Spinal cord (tissue), 10 donors: ENCODE results near the gene SLC22A3. TPM values are rescaled to one million over a fixed set of nuclear protein-coding genes. Genes with fewer than 3 reads are reported as not detected.
"Not testable (repeated sequence)": the region's sequence is repeated elsewhere in the genome, so short reads cannot be mapped to it uniquely, and the experiment has no call there.

Experiments
- DNase-seq, 6 donors: peaks; one replicate each; pipeline versions ENCODE4 v3.0.0 to v3.0.0-alpha.2; 2013 to 2015; ENCODE audit warnings: low spot score in 6 of 6, low read depth in 4 of 6
- H3K27ac ChIP-seq: one replicate; pipeline ENCODE4 v1.5.1; 2013; ENCODE audit warnings: low read depth, low read length, control low read depth
- H3K27me3 ChIP-seq: one replicate; pipeline ENCODE4 v1.6.1; 2013; ENCODE audit warnings: low read length; ENCODE audit not compliant: control insufficient read depth, insufficient read depth
- H3K36me3 ChIP-seq: one replicate; pipeline ENCODE4 v1.6.1; 2013; ENCODE audit warnings: low read length; ENCODE audit not compliant: control insufficient read depth, insufficient read depth
- H3K4me1 ChIP-seq: one replicate; pipeline ENCODE4 v1.6.1; 2013; ENCODE audit warnings: low read length; ENCODE audit not compliant: control insufficient read depth, insufficient read depth
- H3K4me3 ChIP-seq: one replicate; pipeline ENCODE4 v1.5.1; 2013; ENCODE audit warnings: low read depth, low read length, control low read depth
- H3K9me3 ChIP-seq: one replicate; pipeline ENCODE4 v1.6.1; 2013; ENCODE audit warnings: low read length; ENCODE audit not compliant: control insufficient read depth, insufficient read depth
- WGBS: methylation state at CpG from one replicate; pipeline ENCODE4 v1.1.5; 2013; ENCODE audit warnings: missing lambda C conversion rate; ENCODE audit not compliant: insufficient coverage; 5-methylcytosine and 5-hydroxymethylcytosine counted together
- polyA plus RNA-seq, 2 donors: library from polyadenylated mRNA; unstranded; fragments of 120-200 nt; gene quantifications; one replicate each; pipeline ENCODE4 v1.2.1, GENCODE V29; 2013; ENCODE audit not compliant: insufficient read length in 2 of 2
- total RNA-seq, 2 donors: library from RNA; depleted of rRNA in 1 of 2; stranded (reverse); fragments of 120-200 nt in 1 of 2; fragments of >200 nt in 1 of 2; gene quantifications; one replicate each; pipeline versions ENCODE4 v1.2.3 to v1.2.4, GENCODE V29; 2013 to 2014
- donor health status: healthy.

The SLC22A3 gene
- total and polyA plus RNA-seq, 4 donors, result 8.0 to 49.4 (median 16.7) TPM

DNA sequence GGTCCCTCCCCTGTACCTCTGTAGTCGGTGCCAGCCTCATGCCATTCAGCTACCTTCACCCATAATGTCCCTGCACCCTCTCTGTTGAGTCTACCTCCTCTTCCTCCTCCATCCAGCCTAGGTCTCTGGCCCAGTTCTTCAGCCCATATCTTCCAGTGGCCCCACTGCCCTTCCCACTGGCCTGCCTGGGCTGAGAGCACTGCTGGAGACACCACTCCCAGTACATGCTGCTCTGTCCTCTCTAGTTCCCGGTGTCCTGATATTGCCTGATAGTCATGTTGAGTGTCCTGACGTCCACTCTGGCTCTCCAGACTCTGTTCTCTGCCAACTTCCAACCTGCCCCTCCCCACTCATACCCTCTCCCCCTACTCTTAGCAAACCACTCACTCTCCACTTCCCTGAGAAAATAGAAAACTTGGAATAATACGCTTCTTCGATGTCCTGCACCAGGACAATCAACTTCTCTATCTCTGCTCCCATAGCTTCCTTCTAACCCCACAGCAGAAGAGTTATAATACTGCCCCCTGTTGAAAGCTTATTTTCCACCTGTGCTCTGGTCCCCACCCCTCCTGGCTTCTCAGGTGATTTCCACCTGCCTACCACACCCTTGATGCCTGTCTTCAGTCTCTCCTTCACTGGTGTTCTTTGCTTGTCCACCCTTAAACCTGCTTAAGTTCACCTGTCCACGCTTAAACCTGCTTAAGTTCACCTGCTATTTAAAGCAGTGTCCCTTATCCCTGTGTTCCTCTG, 19.8 kb downstream of the SLC22A3 start:
- no peak overlapping the region for H3K27ac ChIP-seq
- H3K4me3 ChIP-seq, result no peak overlapping the region
- no peaks in the 10 kb centered on the region for H3K27me3 ChIP-seq
- no peak for DNase-seq
- 92% methylated on average over 6 of the region's 6 CpGs for WGBS
- peaks cover 3% of the 10 kb centered on the region for H3K36me3 ChIP-seq
- no peaks in the 10 kb centered on the region for H3K9me3 ChIP-seq
- H3K4me1 ChIP-seq, result peaks cover 4% of the 10 kb centered on the region

DNA sequence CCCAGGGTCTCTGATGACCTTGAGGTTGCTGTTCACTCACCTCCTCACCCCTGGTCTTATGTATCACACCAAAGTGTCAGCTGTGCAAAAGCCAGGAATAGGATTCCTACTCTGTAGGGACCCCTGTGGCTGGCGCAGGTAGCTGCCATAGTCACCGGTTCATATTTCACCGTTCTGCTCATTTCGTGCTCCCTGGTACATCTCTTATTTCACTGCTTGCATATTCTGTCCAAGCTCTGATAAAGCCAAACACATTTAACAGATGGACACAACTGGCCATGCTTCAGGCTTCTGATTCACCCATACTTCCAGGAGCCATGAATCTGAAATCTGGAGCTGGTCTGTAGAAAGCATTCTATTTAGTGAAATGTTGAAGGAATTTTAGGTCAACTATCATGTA, 20.5 kb downstream of the SLC22A3 start:
- no peak overlapping the region for H3K27ac ChIP-seq
- H3K27me3 ChIP-seq, result no peaks in the 10 kb centered on the region
- H3K4me3 ChIP-seq, result no peak overlapping the region
- no peaks in the 10 kb centered on the region for H3K9me3 ChIP-seq
- 88% methylated on average over 2 of the region's 4 CpGs for WGBS
- no peaks in the 10 kb centered on the region for H3K36me3 ChIP-seq
- no peaks in the 10 kb centered on the region for H3K4me1 ChIP-seq
- DNase-seq, result no peak

DNA sequence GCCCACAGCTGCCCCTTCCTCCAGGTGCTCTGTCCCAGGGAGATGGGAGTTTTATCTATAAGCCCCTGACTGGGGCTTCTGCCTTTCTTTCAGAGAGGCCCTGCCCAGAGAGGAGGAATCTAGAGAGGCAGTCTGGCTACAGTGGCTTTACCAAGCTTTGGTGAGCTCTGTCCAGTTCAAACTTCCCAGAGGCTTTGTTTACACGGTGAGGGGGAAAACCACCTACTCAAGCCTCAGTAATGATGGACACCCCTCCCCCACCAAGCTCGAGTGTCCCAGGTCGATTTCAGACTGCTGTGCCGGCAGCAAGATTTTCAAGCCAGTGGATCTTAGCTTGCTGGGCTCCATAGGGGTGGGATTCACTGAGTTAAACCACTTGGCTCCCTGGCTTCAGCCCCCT, 25.4 kb downstream of the SLC22A3 start:
- H3K27me3 ChIP-seq, H3K27ac ChIP-seq, H3K36me3 ChIP-seq, H3K4me1 ChIP-seq, H3K9me3 ChIP-seq, DNase-seq, H3K4me3 ChIP-seq: not testable (repeated sequence)
- WGBS, result no CpG with 5 or more reads among the region's 4 CpGs

DNA sequence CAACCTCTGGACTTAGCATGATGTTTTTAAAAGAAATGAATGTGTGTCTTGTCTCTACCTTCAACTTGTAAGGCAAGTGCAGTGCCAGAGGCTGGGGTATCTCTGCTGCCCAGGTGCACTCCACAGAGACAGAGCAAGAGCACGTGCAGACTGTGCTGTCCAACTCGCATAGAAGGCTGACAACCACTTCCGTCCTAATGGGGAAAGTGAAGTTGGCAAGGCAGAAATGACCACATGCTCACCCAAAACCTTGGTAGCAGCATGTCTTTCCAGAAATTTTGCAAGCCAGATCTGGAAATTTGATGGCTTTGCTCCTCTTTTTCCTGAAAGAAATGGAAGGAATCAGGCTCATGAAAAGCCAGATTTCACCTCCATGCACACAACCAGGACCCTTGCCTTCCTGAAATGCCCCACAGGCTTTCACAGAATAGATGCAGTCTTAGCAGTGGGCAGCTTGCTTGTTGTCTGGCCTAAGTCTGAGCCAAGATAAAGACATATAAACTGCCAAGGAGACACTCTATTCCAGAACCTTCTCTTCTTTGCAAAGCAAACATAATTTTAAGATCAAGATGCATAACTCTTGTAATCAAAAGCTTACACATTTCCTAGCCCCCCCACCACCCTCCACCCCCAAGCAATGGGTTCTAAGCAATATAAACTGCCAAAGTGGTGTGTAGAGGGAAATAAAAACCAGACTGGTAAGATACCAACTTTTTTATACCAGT, 26.8 kb downstream of the SLC22A3 start:
- H3K27me3 ChIP-seq, result no peaks in the 10 kb centered on the region
- no peaks in the 10 kb centered on the region for H3K9me3 ChIP-seq
- H3K27ac ChIP-seq, result no peak overlapping the region
- no peaks in the 10 kb centered on the region for H3K36me3 ChIP-seq
- DNase-seq, result no peak
- no peaks in the 10 kb centered on the region for H3K4me1 ChIP-seq
- no peak overlapping the region for H3K4me3 ChIP-seq
- WGBS, result 90% methylated on average over 3 of the region's 3 CpGs

DNA sequence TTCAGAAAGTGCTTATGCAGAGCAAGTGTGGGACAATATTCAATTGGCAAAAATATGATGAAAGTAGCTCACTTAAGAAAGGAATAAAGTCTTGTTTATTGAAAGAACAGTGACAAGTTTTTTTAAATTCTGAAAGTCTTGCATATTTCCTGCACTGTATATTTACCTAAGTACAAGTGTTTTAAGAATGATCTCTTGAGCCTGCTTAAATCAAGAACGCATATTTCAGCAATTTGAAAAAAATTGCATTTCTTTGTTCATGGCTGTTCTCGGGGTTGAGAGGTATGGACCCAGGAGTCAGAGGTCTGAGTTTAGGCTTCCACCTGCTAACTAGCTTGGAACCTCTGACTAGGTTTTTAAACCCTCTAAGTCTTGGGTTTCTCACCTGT, 27.4 kb downstream of the SLC22A3 start:
- H3K4me1 ChIP-seq, result no peaks in the 10 kb centered on the region
- 100% methylated on average over 1 of the region's 2 CpGs for WGBS
- no peaks in the 10 kb centered on the region for H3K27me3 ChIP-seq
- H3K27ac ChIP-seq, result no peak overlapping the region
- no peak for DNase-seq
- no peak overlapping the region for H3K4me3 ChIP-seq
- no peaks in the 10 kb centered on the region for H3K36me3 ChIP-seq
- H3K9me3 ChIP-seq, result no peaks in the 10 kb centered on the region

DNA sequence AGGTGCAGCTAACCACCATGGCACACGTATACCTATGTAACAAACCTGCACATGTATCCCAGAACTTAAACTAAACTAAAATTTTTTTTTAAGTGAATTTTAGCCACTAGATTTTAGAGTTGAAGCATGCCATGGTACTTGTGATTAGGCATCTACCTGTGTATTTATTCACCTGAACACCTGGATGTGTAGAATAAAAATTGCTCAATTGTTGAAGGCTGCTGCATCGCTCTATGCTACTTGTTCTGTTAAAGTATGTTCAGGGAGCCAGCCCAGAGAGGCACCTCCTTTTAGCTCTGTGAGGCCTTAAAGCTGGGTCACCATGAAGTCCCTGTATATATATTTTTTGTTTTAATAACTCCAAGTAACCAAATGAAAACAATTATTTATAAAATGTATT, 28.3 kb downstream of the SLC22A3 start:
- Histone ChIP-seq H3K27me3 (no peaks in the 10 kb centered on the region), H3K36me3 (no peaks in the 10 kb centered on the region), H3K4me3 (no peak overlapping the region), H3K4me1 (no peaks in the 10 kb centered on the region), H3K27ac (no peak overlapping the region), H3K9me3 (no peaks in the 10 kb centered on the region)
- WGBS, result no CpG with 5 or more reads among the region's 2 CpGs
- DNase-seq, result no peak

DNA sequence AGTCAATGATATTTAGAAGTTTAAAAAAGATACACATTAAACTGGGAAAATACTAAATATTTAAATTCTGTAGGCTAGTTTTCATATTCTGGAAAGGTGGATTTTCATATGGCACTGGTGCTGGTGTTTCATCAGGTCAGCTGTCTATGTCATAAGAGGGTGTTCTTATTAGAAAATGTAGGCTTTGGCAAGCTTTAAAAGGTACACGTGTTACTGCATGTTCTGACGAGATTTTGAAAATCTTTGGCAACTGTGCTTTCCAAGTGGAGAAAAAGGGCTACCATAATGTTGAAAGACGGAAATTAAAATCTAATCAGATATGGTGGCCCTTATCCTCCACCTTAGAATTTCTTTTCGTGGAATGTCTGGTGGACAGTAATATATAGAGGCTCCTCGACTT, 30.0 kb downstream of the SLC22A3 start:
- WGBS, result 76% methylated on average over 2 of the region's 5 CpGs
- Histone ChIP-seq H3K4me3 (no peak overlapping the region), H3K4me1 (no peaks in the 10 kb centered on the region), H3K36me3 (no peaks in the 10 kb centered on the region), H3K27me3 (no peaks in the 10 kb centered on the region), H3K9me3 (peaks cover 1% of the 10 kb centered on the region), H3K27ac (no peak overlapping the region)
- no peak for DNase-seq

DNA sequence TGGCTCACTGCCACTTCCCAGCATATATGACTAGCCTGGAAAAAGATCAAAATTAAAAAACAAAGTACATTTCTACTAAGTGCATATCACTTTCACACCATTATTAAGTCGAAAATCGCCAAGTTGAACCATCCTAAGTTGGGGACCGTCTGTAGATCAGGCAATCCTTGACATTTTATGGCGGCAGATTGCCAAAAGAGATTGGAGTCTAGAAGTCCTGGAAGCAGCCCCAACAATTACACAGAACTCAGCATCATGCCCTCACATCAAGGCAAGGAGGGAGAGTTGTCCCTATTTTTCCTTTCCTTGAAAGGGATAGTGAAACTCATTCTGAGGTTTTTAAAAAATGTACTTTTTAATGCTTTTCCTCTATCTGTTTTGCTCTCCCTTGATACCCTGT, 30.7 kb downstream of the SLC22A3 start:
- no peak for DNase-seq
- 71% methylated on average over 3 of the region's 4 CpGs for WGBS

DNA sequence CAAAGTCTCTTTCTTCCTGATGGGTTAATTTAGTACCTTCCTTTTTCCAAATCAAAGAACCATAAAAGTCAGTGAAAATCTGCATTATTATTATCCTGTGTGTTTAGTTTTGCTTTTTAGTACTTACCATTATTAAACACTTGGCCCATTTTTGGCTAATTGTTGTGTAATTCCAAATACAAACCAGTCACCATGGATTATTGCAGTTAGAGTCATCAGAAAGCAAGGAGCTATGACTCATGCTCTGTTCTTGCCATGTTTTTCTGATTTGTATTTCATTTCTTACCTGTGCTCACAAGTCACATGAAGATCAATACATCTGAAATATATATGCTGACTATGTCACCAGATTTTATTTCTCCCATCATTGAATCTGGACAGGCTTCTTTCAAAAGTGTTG, 31.3 kb downstream of the SLC22A3 start:
- no peak overlapping the region for H3K27ac ChIP-seq
- no peaks in the 10 kb centered on the region for H3K27me3 ChIP-seq
- no peaks in the 10 kb centered on the region for H3K4me1 ChIP-seq
- peaks cover 1% of the 10 kb centered on the region for H3K9me3 ChIP-seq
- H3K4me3 ChIP-seq, result no peak overlapping the region
- no peak for DNase-seq
- H3K36me3 ChIP-seq, result no peaks in the 10 kb centered on the region

More for the DNA sequence above, 30.7 kb downstream of the SLC22A3 start:
- H3K4me1 ChIP-seq, result no peaks in the 10 kb centered on the region
- peaks cover 1% of the 10 kb centered on the region for H3K9me3 ChIP-seq
- H3K27ac ChIP-seq, result no peak overlapping the region
- no peak overlapping the region for H3K4me3 ChIP-seq
- no peaks in the 10 kb centered on the region for H3K27me3 ChIP-seq
- H3K36me3 ChIP-seq, result no peaks in the 10 kb centered on the region

DNA sequence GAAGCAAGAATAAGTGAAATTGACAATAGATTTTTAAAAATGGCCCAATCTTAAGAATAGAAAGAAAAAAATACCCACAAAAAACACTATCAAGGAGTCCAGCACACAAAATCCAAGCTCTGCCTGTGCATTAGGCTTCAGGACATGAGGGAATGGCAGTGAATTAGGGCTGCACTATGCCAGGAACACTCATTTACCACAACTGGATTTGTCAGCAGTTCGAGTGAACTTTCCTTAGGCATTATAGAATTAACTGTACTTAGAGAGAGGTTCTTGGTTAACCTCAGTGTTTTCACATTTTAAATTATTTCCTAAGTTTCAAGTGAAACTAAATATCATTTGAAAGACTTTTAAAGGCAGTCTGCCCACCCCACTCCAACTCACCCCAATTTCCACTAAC, 34.8 kb downstream of the SLC22A3 start:
- Histone ChIP-seq H3K27me3 (no peaks in the 10 kb centered on the region), H3K36me3 (no peaks in the 10 kb centered on the region), H3K4me1 (peaks cover 10% of the 10 kb centered on the region), H3K27ac (no peak overlapping the region), H3K4me3 (no peak overlapping the region), H3K9me3 (peaks cover 1% of the 10 kb centered on the region)
- no peak for DNase-seq
- WGBS, result no CpG with 5 or more reads among the region's 1 CpG
